ACHN (cell line): Measurements from ENCODE around the gene KRT6C.
A peak's percentile ranks its signal among the peaks of the same experiment; 100 is the strongest.

Experiments
- DNase-seq: peaks from one replicate; pipeline ENCODE4 v3.0.0-alpha.2; 2015
- in situ Hi-C: cut with HindIII; loops from 2 replicates; pipeline ENCODE4 v1.10.0; 2017; ENCODE audit warnings: low sequenced_read_pairs, low pct_ligation_motif_present, low pct_unique_long_range_greater_than_20kb

Gene KRT6C

GRCh38 chr12:52473768-52474167, at the start of gene KRT6C:
Gene KRT6C (minus strand): TSS chr12:52473805. CDS start chr12:52473737, 68 bp downstream.
- no peak for DNase-seq
- in situ Hi-C loops, result no loop called here

GRCh38 chr12:52522346-52523011, 48.9 kb upstream of the KRT6C start:
- in situ Hi-C loops, result no loop called here
- no peak for DNase-seq

GRCh38 chr12:52521568-52522266, 48.1 kb upstream of the KRT6C start:
- in situ Hi-C loops, result no loop called here
- no peak for DNase-seq

GRCh38 chr12:52521175-52521567, 47.6 kb upstream of the KRT6C start:
- DNase-seq, result no peak
- in situ Hi-C loops, result no loop called here

GRCh38 chr12:52519826-52520662, 46.4 kb upstream of the KRT6C start, which contains the start of gene KRT5:
Gene KRT5 (minus strand): TSS chr12:52520394. CDS start chr12:52520296, 98 bp downstream.
- no peak for DNase-seq
- in situ Hi-C loops, result no loop called here

GRCh38 chr12:52519387-52519703, 45.7 kb upstream of the KRT6C start:
- no peak for DNase-seq
- in situ Hi-C loops, result no loop called here

GRCh38 chr12:52518574-52519386, 45.2 kb upstream of the KRT6C start:
- DNase-seq, result no peak
- in situ Hi-C loops, result no loop called here

GRCh38 chr12:52517888-52518287, 44.3 kb upstream of the KRT6C start:
- no peak for DNase-seq
- in situ Hi-C loops, result no loop called here

GRCh38 chr12:52517005-52517835, 43.6 kb upstream of the KRT6C start:
- DNase-seq, result no peak

GRCh38 chr12:52515927-52516831, 42.6 kb upstream of the KRT6C start:
- in situ Hi-C loops, result no loop called here
- no peak for DNase-seq

More at GRCh38 chr12:52517005-52517835, 43.6 kb upstream of the KRT6C start:
- in situ Hi-C loops, result no loop called here

GRCh38 chr12:52515319-52515646, 41.7 kb upstream of the KRT6C start:
- DNase-seq, result no peak

GRCh38 chr12:52514471-52515318, 41.1 kb upstream of the KRT6C start:
- in situ Hi-C loops, result no loop called here
- no peak for DNase-seq

More at GRCh38 chr12:52515319-52515646, 41.7 kb upstream of the KRT6C start:
- in situ Hi-C loops, result no loop called here

GRCh38 chr12:52513736-52514135, 40.1 kb upstream of the KRT6C start:
- DNase-seq, result no peak
- in situ Hi-C loops, result no loop called here

GRCh38 chr12:52508211-52508610, 34.6 kb upstream of the KRT6C start:
- DNase-seq, result no peak
- in situ Hi-C loops, result no loop called here

- in situ Hi-C loops, result no loop called here
- peak; percentile 63 for DNase-seq
Observed at GRCh38 chr12:52506858-52507715, 33.5 kb upstream of the KRT6C start.
